ENCODE measurements around the gene EN2. TPM values are rescaled to one million over a fixed set of nuclear protein-coding genes. Genes with fewer than 3 reads are reported as not detected.

EN2 gene
- polyA plus RNA-seq, 1 donor: not detected

- Histone ChIP-seq H3K9me3 (ENCODE audit: control insufficient read depth, low read depth, low read length) (peaks cover 13% of the 10 kb centered on the region), H3K4me1 (ENCODE audit: control insufficient read depth, insufficient read depth, low read length) (no peaks in the 10 kb centered on the region), H3K27ac (ENCODE audit: low read length) (no peak overlapping the region), H3K4me3 (ENCODE audit: low read length) (no peak overlapping the region), H3K27me3 (ENCODE audit: control insufficient read depth, insufficient read depth, low read length) (peaks cover 94% of the 10 kb centered on the region), H3K36me3 (ENCODE audit: control insufficient read depth, insufficient read depth, low read length) (no peaks in the 10 kb centered on the region)
- DNase-seq: no peak
- WGBS (ENCODE audit: insufficient coverage, low lambda C conversion rate): no CpG with 5 or more reads among the region's 46 CpGs
Observed at GRCh38 chr7:155450970-155451801, 6.7 kb upstream of the EN2 start.

- no peak overlapping the region for H3K4me3 ChIP-seq (ENCODE audit: low read length)
- H3K27ac ChIP-seq (ENCODE audit: low read length): no peak overlapping the region
- H3K4me1 ChIP-seq (ENCODE audit: control insufficient read depth, insufficient read depth, low read length): peaks cover 2% of the 10 kb centered on the region
- no peak for DNase-seq
- peaks cover 14% of the 10 kb centered on the region for H3K9me3 ChIP-seq (ENCODE audit: control insufficient read depth, low read depth, low read length)
- no peaks in the 10 kb centered on the region for H3K36me3 ChIP-seq (ENCODE audit: control insufficient read depth, insufficient read depth, low read length)
- peaks cover 98% of the 10 kb centered on the region for H3K27me3 ChIP-seq (ENCODE audit: control insufficient read depth, insufficient read depth, low read length)
- WGBS (ENCODE audit: insufficient coverage, low lambda C conversion rate): no CpG with 5 or more reads among the region's 9 CpGs
Observed at GRCh38 chr7:155451840-155452239, 6.1 kb upstream of the EN2 start.

- Histone ChIP-seq H3K27ac (ENCODE audit: low read length) (no peak overlapping the region), H3K4me3 (ENCODE audit: low read length) (no peak overlapping the region), H3K27me3 (ENCODE audit: control insufficient read depth, insufficient read depth, low read length) (peaks cover 96% of the 10 kb centered on the region), H3K36me3 (ENCODE audit: control insufficient read depth, insufficient read depth, low read length) (no peaks in the 10 kb centered on the region), H3K4me1 (ENCODE audit: control insufficient read depth, insufficient read depth, low read length) (peaks cover 6% of the 10 kb centered on the region), H3K9me3 (ENCODE audit: control insufficient read depth, low read depth, low read length) (peaks cover 19% of the 10 kb centered on the region)
- WGBS (ENCODE audit: insufficient coverage, low lambda C conversion rate): no CpG with 5 or more reads among the region's 5 CpGs
- no peak for DNase-seq
Observed at GRCh38 chr7:155452505-155453295, 5.2 kb upstream of the EN2 start.

- WGBS (ENCODE audit: insufficient coverage, low lambda C conversion rate): no CpG with 5 or more reads among the region's 57 CpGs
- peaks cover 95% of the 10 kb centered on the region for H3K27me3 ChIP-seq (ENCODE audit: control insufficient read depth, insufficient read depth, low read length)
- no peak for DNase-seq
- H3K9me3 ChIP-seq (ENCODE audit: control insufficient read depth, low read depth, low read length): peaks cover 19% of the 10 kb centered on the region
- H3K4me3 ChIP-seq (ENCODE audit: low read length): no peak overlapping the region
- peaks cover 6% of the 10 kb centered on the region for H3K4me1 ChIP-seq (ENCODE audit: control insufficient read depth, insufficient read depth, low read length)
- no peaks in the 10 kb centered on the region for H3K36me3 ChIP-seq (ENCODE audit: control insufficient read depth, insufficient read depth, low read length)
- no peak overlapping the region for H3K27ac ChIP-seq (ENCODE audit: low read length)
Observed at GRCh38 chr7:155453296-155454182, 4.4 kb upstream of the EN2 start.

GRCh38 chr7:155454183-155455112, 3.5 kb upstream of the EN2 start:
- no CpG with 5 or more reads among the region's 82 CpGs for WGBS (ENCODE audit: insufficient coverage, low lambda C conversion rate)
- Histone ChIP-seq H3K9me3 (ENCODE audit: control insufficient read depth, low read depth, low read length) (peaks cover 19% of the 10 kb centered on the region), H3K36me3 (ENCODE audit: control insufficient read depth, insufficient read depth, low read length) (no peaks in the 10 kb centered on the region), H3K27me3 (ENCODE audit: control insufficient read depth, insufficient read depth, low read length) (peaks cover 94% of the 10 kb centered on the region), H3K4me1 (ENCODE audit: control insufficient read depth, insufficient read depth, low read length) (peaks cover 6% of the 10 kb centered on the region), H3K27ac (ENCODE audit: low read length) (no peak overlapping the region), H3K4me3 (ENCODE audit: low read length) (no peak overlapping the region)
- no peak for DNase-seq

- Histone ChIP-seq H3K4me1 (ENCODE audit: control insufficient read depth, insufficient read depth, low read length) (peaks cover 6% of the 10 kb centered on the region), H3K4me3 (ENCODE audit: low read length) (no peak overlapping the region), H3K9me3 (ENCODE audit: control insufficient read depth, low read depth, low read length) (peaks cover 16% of the 10 kb centered on the region), H3K27ac (ENCODE audit: low read length) (no peak overlapping the region), H3K36me3 (ENCODE audit: control insufficient read depth, insufficient read depth, low read length) (no peaks in the 10 kb centered on the region), H3K27me3 (ENCODE audit: control insufficient read depth, insufficient read depth, low read length) (peaks cover 94% of the 10 kb centered on the region)
- WGBS (ENCODE audit: insufficient coverage, low lambda C conversion rate): no CpG with 5 or more reads among the region's 15 CpGs
- DNase-seq: no peak
Observed at GRCh38 chr7:155455132-155455693, 2.7 kb upstream of the EN2 start.

GRCh38 chr7:155455776-155456737, 1.9 kb upstream of the EN2 start:
- WGBS (ENCODE audit: insufficient coverage, low lambda C conversion rate): no CpG with 5 or more reads among the region's 27 CpGs
- H3K4me3 ChIP-seq (ENCODE audit: low read length): no peak overlapping the region

GRCh38 chr7:155456738-155457543, 988 bp upstream of the EN2 start:
- Histone ChIP-seq H3K27ac (ENCODE audit: low read length) (no peak overlapping the region), H3K36me3 (ENCODE audit: control insufficient read depth, insufficient read depth, low read length) (no peaks in the 10 kb centered on the region), H3K4me3 (ENCODE audit: low read length) (peak overlapping the region; percentile 28), H3K4me1 (ENCODE audit: control insufficient read depth, insufficient read depth, low read length) (peaks cover 6% of the 10 kb centered on the region), H3K9me3 (ENCODE audit: control insufficient read depth, low read depth, low read length) (peaks cover 20% of the 10 kb centered on the region), H3K27me3 (ENCODE audit: control insufficient read depth, insufficient read depth, low read length) (peaks cover 94% of the 10 kb centered on the region)
- peak; percentile 57 to 69 for DNase-seq
- WGBS (ENCODE audit: insufficient coverage, low lambda C conversion rate): no CpG with 5 or more reads among the region's 69 CpGs

More at GRCh38 chr7:155455776-155456737, 1.9 kb upstream of the EN2 start:
- no peak overlapping the region for H3K27ac ChIP-seq (ENCODE audit: low read length)
- peaks cover 6% of the 10 kb centered on the region for H3K4me1 ChIP-seq (ENCODE audit: control insufficient read depth, insufficient read depth, low read length)
- no peak for DNase-seq
- H3K36me3 ChIP-seq (ENCODE audit: control insufficient read depth, insufficient read depth, low read length): no peaks in the 10 kb centered on the region
- H3K27me3 ChIP-seq (ENCODE audit: control insufficient read depth, insufficient read depth, low read length): peaks cover 94% of the 10 kb centered on the region
- H3K9me3 ChIP-seq (ENCODE audit: control insufficient read depth, low read depth, low read length): peaks cover 18% of the 10 kb centered on the region
